ENCODE data around the gene ENPEP. TPM values are rescaled to one million over a fixed set of nuclear protein-coding genes. Genes with fewer than 3 reads are reported as not detected.

ENPEP gene
- total RNA-seq, 6 donors from 2014 or later = 0.49 to 10.6 (median 6.1) TPM

GRCh38 chr4:110540982-110541451, 65.1 kb downstream of the ENPEP start:
- no peaks in the 10 kb centered on the region for H3K36me3 ChIP-seq
- no peaks in the 10 kb centered on the region for H3K27me3 ChIP-seq
- H3K9me3 ChIP-seq = no peaks in the 10 kb centered on the region
- no peak overlapping the region for H3K27ac ChIP-seq
- TF ChIP-seq CTCF (IDR thresholded peaks at IDR 0.05) (no peak), POLR2AphosphoS5 (IDR thresholded peaks at IDR 0.05) (no peak), POLR2A (IDR thresholded peaks at IDR 0.05) (no peak), EP300 (IDR thresholded peaks at IDR 0.05) (no peak)
- DNase-seq = no peak
- H3K4me3 ChIP-seq = no peak overlapping the region
- no peaks in the 10 kb centered on the region for H3K4me1 ChIP-seq
- no peak for ATAC-seq (ENCODE audit: low FRiP score in 2 of 2)
- 66 to 67% methylated on average over 1 of the region's 1 CpG for WGBS, 2 donors

- no peak for ATAC-seq (ENCODE audit: low FRiP score in 2 of 2)
- no peaks in the 10 kb centered on the region for H3K36me3 ChIP-seq
- no peaks in the 10 kb centered on the region for H3K4me1 ChIP-seq
- H3K27me3 ChIP-seq = no peaks in the 10 kb centered on the region
- WGBS, 2 donors = 71 to 94% methylated on average over 2 of the region's 2 CpGs
- DNase-seq = no peak
- TF ChIP-seq POLR2A (IDR thresholded peaks at IDR 0.05) = no peak
- no peak for TF ChIP-seq CTCF (IDR thresholded peaks at IDR 0.05)
- no peak for TF ChIP-seq POLR2AphosphoS5 (IDR thresholded peaks at IDR 0.05)
- TF ChIP-seq EP300 (IDR thresholded peaks at IDR 0.05) = no peak
- H3K9me3 ChIP-seq = no peaks in the 10 kb centered on the region
- H3K27ac ChIP-seq = no peak overlapping the region
- H3K4me3 ChIP-seq = no peak overlapping the region
These were observed 67.6 kb downstream of the ENPEP start for GRCh38 chr4:110543577-110543976.

- ATAC-seq (ENCODE audit: low FRiP score in 2 of 2) = no peak
- Histone ChIP-seq H3K36me3 (no peaks in the 10 kb centered on the region), H3K9me3 (no peaks in the 10 kb centered on the region), H3K27ac (no peak overlapping the region), H3K4me3 (no peak overlapping the region), H3K27me3 (no peaks in the 10 kb centered on the region), H3K4me1 (no peaks in the 10 kb centered on the region)
- TF ChIP-seq POLR2A (IDR thresholded peaks at IDR 0.05) (no peak), EP300 (IDR thresholded peaks at IDR 0.05) (no peak), POLR2AphosphoS5 (IDR thresholded peaks at IDR 0.05) (no peak), CTCF (IDR thresholded peaks at IDR 0.05) (no peak)
- no peak for DNase-seq
These were observed 68.6 kb downstream of the ENPEP start for GRCh38 chr4:110544594-110544993.

GRCh38 chr4:110550260-110550659, 74.3 kb downstream of the ENPEP start:
- H3K36me3 ChIP-seq = no peaks in the 10 kb centered on the region
- H3K4me3 ChIP-seq = no peak overlapping the region
- H3K27ac ChIP-seq = no peak overlapping the region
- H3K4me1 ChIP-seq = no peaks in the 10 kb centered on the region
- DNase-seq (no peak), ATAC-seq (ENCODE audit: low FRiP score in 2 of 2) (no peak)
- WGBS, 2 donors = 88 to 97% methylated on average over 1 of the region's 1 CpG
- TF ChIP-seq EP300 (IDR thresholded peaks at IDR 0.05) (no peak), POLR2AphosphoS5 (IDR thresholded peaks at IDR 0.05) (no peak), CTCF (IDR thresholded peaks at IDR 0.05) (no peak), POLR2A (IDR thresholded peaks at IDR 0.05) (no peak)
- no peaks in the 10 kb centered on the region for H3K27me3 ChIP-seq
- H3K9me3 ChIP-seq = no peaks in the 10 kb centered on the region

DNA sequence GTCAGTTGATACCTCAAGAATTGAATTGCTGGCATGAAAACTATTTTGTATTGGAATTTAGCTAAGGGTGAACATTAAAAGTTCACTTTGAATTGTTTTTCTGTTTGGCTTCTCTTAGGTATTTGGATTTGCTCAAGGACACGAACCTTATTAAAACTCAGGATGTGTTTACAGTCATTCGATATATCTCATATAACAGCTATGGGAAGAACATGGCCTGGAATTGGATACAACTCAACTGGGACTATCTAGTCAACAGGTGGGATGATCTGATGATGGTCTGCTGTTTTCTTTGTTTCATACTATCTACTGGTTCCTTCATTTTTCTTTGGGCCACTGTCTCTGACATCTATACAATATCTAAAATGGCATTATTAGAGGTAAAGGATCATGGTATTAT, 77.2 kb downstream of the ENPEP start:
- DNase-seq (no peak), ATAC-seq (ENCODE audit: low FRiP score in 2 of 2) (no peak)
- Histone ChIP-seq H3K36me3 (no peaks in the 10 kb centered on the region), H3K4me3 (no peak overlapping the region), H3K27ac (no peak overlapping the region), H3K4me1 (no peaks in the 10 kb centered on the region), H3K27me3 (no peaks in the 10 kb centered on the region), H3K9me3 (no peaks in the 10 kb centered on the region)
- TF ChIP-seq POLR2AphosphoS5 (IDR thresholded peaks at IDR 0.05) = no peak
- TF ChIP-seq CTCF (IDR thresholded peaks at IDR 0.05) = no peak
- TF ChIP-seq POLR2A (IDR thresholded peaks at IDR 0.05) = no peak
- no peak for TF ChIP-seq EP300 (IDR thresholded peaks at IDR 0.05)
- WGBS, 2 donors = 71 to 83% methylated on average over 2 of the region's 2 CpGs

All from upper lobe of left lung (tissue), 6 donors.